OCI-LY1 (cell line): ENCODE measurements around the gene VTCN1.

ENCODE experiments used
- CTCF ChIP-seq: fragments of 200-600 bp; sonication (generic), shearing (Covaris generic); IDR thresholded peaks from 2 replicates; pipeline ENCODE4 v1.5.1; 2017; ENCODE audit warnings: mild to moderate bottlenecking, antibody characterized with exemption, low read length, moderate library complexity, mixed read lengths
- EZH2 ChIP-seq: fragments of 200-600 bp; sonication (generic), shearing (Covaris generic); IDR thresholded peaks from 2 replicates; pipeline ENCODE4 v1.8.0; 2017; ENCODE audit warnings: borderline replicate concordance, mixed run types, mild to moderate bottlenecking, antibody characterized with exemption, low read length, moderate library complexity, mixed read lengths

- TF ChIP-seq EZH2 (no peak), CTCF (no peak)
Measured at GRCh38 chr1:117213046-117213445, 2.3 kb upstream of the VTCN1 start.
